Measurements from ENCODE around the gene PTPRCAP. TPM values are rescaled to one million over a fixed set of nuclear protein-coding genes. Genes with fewer than 3 reads are reported as not detected.

The PTPRCAP gene
- total and polyA plus RNA-seq, 2 donors from 2014 or later: 4.7 to 20.3 TPM

GRCh38 chr11:67397986-67398660 lies 39.4 kb downstream of the PTPRCAP start:
- H3K9ac ChIP-seq (ENCODE audit: low read length in 3 of 3): no peak overlapping the region
- no peaks in the 10 kb centered on the region for H3K9me3 ChIP-seq (ENCODE audit: control insufficient read depth in 2 of 3, insufficient read depth in 1 of 3, low read length in 3 of 3)
- H3K27me3 ChIP-seq (ENCODE audit: control insufficient read depth, insufficient read depth, low read length): no peaks in the 10 kb centered on the region
- peaks cover 0 to 17% (median 5%) of the 10 kb centered on the region in 3 donors for H3K4me1 ChIP-seq (ENCODE audit: control insufficient read depth in 2 of 3, insufficient read depth in 2 of 3, low read depth in 1 of 3, low read length in 3 of 3)
- no peak overlapping the region for H3K4me3 ChIP-seq (ENCODE audit: low read length in 3 of 3)
- peaks cover 0 to 19% (median 2%) of the 10 kb centered on the region in 3 donors for H3K36me3 ChIP-seq (ENCODE audit: control insufficient read depth in 2 of 3, insufficient read depth in 3 of 3, low read length in 3 of 3)
- TF ChIP-seq CTCF (IDR thresholded peaks at IDR 0.05; ENCODE audit: borderline replicate concordance, extremely low read depth, insufficient read depth): no peak
- no peak for FAIRE-seq
- no peak for DNase-seq
- no peak overlapping the region for H3K27ac ChIP-seq (ENCODE audit: low read depth in 2 of 2, low read length in 2 of 2)
- intact Hi-C loops (cut with DNase I): no loop called here

GRCh38 chr11:67397536-67397935 lies 39.9 kb downstream of the PTPRCAP start:
- Histone ChIP-seq H3K36me3 (ENCODE audit: control insufficient read depth in 2 of 3, insufficient read depth in 3 of 3, low read length in 3 of 3) (peaks cover 0 to 19% (median 2%) of the 10 kb centered on the region in 3 donors), H3K27me3 (ENCODE audit: control insufficient read depth, insufficient read depth, low read length) (no peaks in the 10 kb centered on the region), H3K27ac (ENCODE audit: low read depth in 2 of 2, low read length in 2 of 2) (no peak overlapping the region), H3K9ac (ENCODE audit: low read length in 3 of 3) (no peak overlapping the region), H3K9me3 (ENCODE audit: control insufficient read depth in 2 of 3, insufficient read depth in 1 of 3, low read length in 3 of 3) (no peaks in the 10 kb centered on the region), H3K4me1 (ENCODE audit: control insufficient read depth in 2 of 3, insufficient read depth in 2 of 3, low read depth in 1 of 3, low read length in 3 of 3) (peaks cover 0 to 20% (median 7%) of the 10 kb centered on the region in 3 donors), H3K4me3 (ENCODE audit: low read length in 3 of 3) (no peak overlapping the region)
- intact Hi-C loops (cut with DNase I): no loop called here
- DNase-seq: no peak
- FAIRE-seq: no peak
- no peak for TF ChIP-seq CTCF (IDR thresholded peaks at IDR 0.05; ENCODE audit: borderline replicate concordance, extremely low read depth, insufficient read depth)

GRCh38 chr11:67396587-67397389 lies 40.7 kb downstream of the PTPRCAP start:
- Histone ChIP-seq H3K9ac (ENCODE audit: low read length in 3 of 3) (no peak overlapping the region), H3K27ac (ENCODE audit: low read depth in 2 of 2, low read length in 2 of 2) (no peak overlapping the region), H3K36me3 (ENCODE audit: control insufficient read depth in 2 of 3, insufficient read depth in 3 of 3, low read length in 3 of 3) (peaks cover 0 to 19% (median 2%) of the 10 kb centered on the region in 3 donors), H3K27me3 (ENCODE audit: control insufficient read depth, insufficient read depth, low read length) (no peaks in the 10 kb centered on the region), H3K9me3 (ENCODE audit: control insufficient read depth in 2 of 3, insufficient read depth in 1 of 3, low read length in 3 of 3) (no peaks in the 10 kb centered on the region), H3K4me1 (ENCODE audit: control insufficient read depth in 2 of 3, insufficient read depth in 2 of 3, low read depth in 1 of 3, low read length in 3 of 3) (peaks cover 0 to 20% (median 8%) of the 10 kb centered on the region in 3 donors), H3K4me3 (ENCODE audit: low read length in 3 of 3) (no peak overlapping the region)
- DNase-seq (no peak), FAIRE-seq (no peak)
- TF ChIP-seq CTCF (IDR thresholded peaks at IDR 0.05; ENCODE audit: borderline replicate concordance, extremely low read depth, insufficient read depth): no peak
- intact Hi-C loops (cut with DNase I): no loop called here

All from kidney (tissue), 14 donors.